ENCODE results near the gene RBM38.

Gene RBM38

GRCh38 chr20:57451431-57451794, 60.2 kb downstream of the RBM38 start:
- DNase-seq = no peak

- DNase-seq = no peak
Measured at GRCh38 chr20:57451795-57452661, 60.8 kb downstream of the RBM38 start.

GRCh38 chr20:57455386-57455785, 64.2 kb downstream of the RBM38 start:
- no peak for DNase-seq

GRCh38 chr20:57456116-57456515, 64.9 kb downstream of the RBM38 start:
- DNase-seq = no peak

GRCh38 chr20:57457243-57458095, 66.3 kb downstream of the RBM38 start:
- DNase-seq = no peak

- DNase-seq = no peak
Measured at GRCh38 chr20:57458400-57459160, 67.4 kb downstream of the RBM38 start.
